Esophagus muscularis mucosa (tissue), 4 donors: Measurements from ENCODE around the gene CAV3. TPM values are rescaled to one million over a fixed set of nuclear protein-coding genes. Genes with fewer than 3 reads are reported as not detected.

Experiments
- DNase-seq: peaks from one replicate; pipeline ENCODE4 v3.0.0-alpha.2; 2017; ENCODE audit errors: extremely low spot score
- H3K27ac ChIP-seq, 4 donors: fragments of 200-600 bp; sonication (generic); replicated peaks in 1 of 4; 1 replicate in 3 of 4; 2 replicates in 1 of 4; pipeline ENCODE4 v1.5.1; 2016 to 2019; ENCODE audit warnings: mild to moderate bottlenecking in 1 of 4
- H3K27me3 ChIP-seq, 4 donors: fragments of 200-600 bp; sonication (generic); one replicate each; pipeline versions ENCODE4 v1.5.1 to v1.6.0; 2016 to 2019
- H3K36me3 ChIP-seq, 4 donors: fragments of 200-600 bp; sonication (generic); one replicate each; pipeline ENCODE4 v1.5.1; 2016 to 2019
- H3K4me1 ChIP-seq, 4 donors: fragments of 200-600 bp; sonication (generic); one replicate each; pipeline ENCODE4 v1.5.1; 2016 to 2019
- H3K4me3 ChIP-seq, 4 donors: fragments of 200-600 bp; sonication (generic); 1 replicate in 2 of 4; 2 replicates in 2 of 4; pipeline ENCODE4 v1.5.1; 2016 to 2019; ENCODE audit warnings: mild to moderate bottlenecking in 4 of 4, moderate library complexity in 1 of 4
- H3K9me3 ChIP-seq, 4 donors: fragments of 200-600 bp; sonication (generic); 1 replicate in 3 of 4; 2 replicates in 1 of 4; pipeline ENCODE4 v1.5.1; 2016 to 2019
- CTCF ChIP-seq, 3 experiments: fragments of 200-600 bp in 2 of 3; fragments of 450-650 bp in 1 of 3; sonication (generic) in 2 of 3; IDR thresholded peaks; one replicate each; pipeline ENCODE4 v1.5.1; 2017 to 2019; ENCODE audit warnings: antibody characterized with exemption in 3 of 3, mild to moderate bottlenecking in 2 of 3, moderate library complexity in 1 of 3
- EP300 ChIP-seq: sonication (generic); formaldehyde crosslinking; IDR thresholded peaks from one replicate; pipeline ENCODE4 v1.6.1; 2017; ENCODE audit warnings: antibody characterized with exemption
- POLR2A ChIP-seq: fragments of 450-650 bp; IDR thresholded peaks from one replicate; pipeline ENCODE4 v1.6.1; 2017; ENCODE audit warnings: antibody characterized with exemption, moderate library complexity, mild to moderate bottlenecking, low read depth
- POLR2AphosphoS5 ChIP-seq, 2 donors: sonication (generic); formaldehyde crosslinking; IDR thresholded peaks; one replicate each; pipeline ENCODE4 v1.6.1; 2017; ENCODE audit warnings: antibody characterized with exemption in 2 of 2
- WGBS: methylation state at CpG from one replicate; pipeline ENCODE4 v1.1.5; 2018; 5-methylcytosine and 5-hydroxymethylcytosine counted together
- intact Hi-C: fragments of 100-400 bp; cut with DNase I; formaldehyde crosslinking; loops from one replicate; pipeline ENCODE4 v1.15.1; 2023
- total RNA-seq, 4 donors: library from RNA; depleted of rRNA; stranded (reverse); fragments of >200 nt; gene quantifications; one replicate each; pipeline versions ENCODE4 v1.1.0 to v1.2.1, GENCODE V29; 2016

Gene CAV3
- total RNA-seq, 4 donors from 2014 or later: not detected

GRCh38 chr3:8780279-8780678 is 46.7 kb downstream of the CAV3 start:
- intact Hi-C loops: no loop called here
- Histone ChIP-seq H3K4me3 (no peak overlapping the region), H3K36me3 (no peaks in the 10 kb centered on the region), H3K4me1 (peaks cover 0 to 8% (median 3%) of the 10 kb centered on the region in 4 donors), H3K27me3 (peaks cover 0 to 15% (median 0%) of the 10 kb centered on the region in 4 donors), H3K9me3 (no peaks in the 10 kb centered on the region), H3K27ac (no peak overlapping the region)
- DNase-seq: no peak
- no peak for TF ChIP-seq CTCF (IDR thresholded peaks at IDR 0.05)
- TF ChIP-seq POLR2A: no peak
- TF ChIP-seq EP300: no peak
- TF ChIP-seq POLR2AphosphoS5 (IDR thresholded peaks at IDR 0.05): no peak

GRCh38 chr3:8784676-8785435 is 51.3 kb downstream of the CAV3 start:
- intact Hi-C loops: no loop called here
- Histone ChIP-seq H3K4me3 (no peak overlapping the region), H3K27ac (peak overlapping the region in 1 of 4 donors; percentile 11), H3K4me1 (peaks cover 0 to 8% (median 3%) of the 10 kb centered on the region in 4 donors), H3K36me3 (no peaks in the 10 kb centered on the region), H3K9me3 (peaks cover 0 to 11% (median 5%) of the 10 kb centered on the region in 4 donors), H3K27me3 (no peaks in the 10 kb centered on the region)
- WGBS: 83% methylated on average over 3 of the region's 3 CpGs
- no peak for DNase-seq
- TF ChIP-seq CTCF (IDR thresholded peaks at IDR 0.05): no peak
- no peak for TF ChIP-seq POLR2AphosphoS5 (IDR thresholded peaks at IDR 0.05)
- no peak for TF ChIP-seq POLR2A
- TF ChIP-seq EP300: no peak

GRCh38 chr3:8790529-8790928 is 56.9 kb downstream of the CAV3 start:
- H3K4me3 ChIP-seq: no peak overlapping the region
- TF ChIP-seq POLR2A (no peak), EP300 (no peak)
- no peak overlapping the region for H3K27ac ChIP-seq
- no peak for DNase-seq
- H3K9me3 ChIP-seq: peaks cover 0 to 11% (median 5%) of the 10 kb centered on the region in 4 donors
- no peaks in the 10 kb centered on the region for H3K27me3 ChIP-seq
- WGBS: 84% methylated on average over 2 of the region's 2 CpGs
- intact Hi-C loops: no loop called here
- no peaks in the 10 kb centered on the region for H3K36me3 ChIP-seq
- no peaks in the 10 kb centered on the region for H3K4me1 ChIP-seq

- Histone ChIP-seq H3K27ac (no peak overlapping the region), H3K4me1 (no peaks in the 10 kb centered on the region), H3K4me3 (no peak overlapping the region), H3K27me3 (no peaks in the 10 kb centered on the region), H3K9me3 (peaks cover 0 to 11% (median 5%) of the 10 kb centered on the region in 4 donors), H3K36me3 (no peaks in the 10 kb centered on the region)
- TF ChIP-seq CTCF (IDR thresholded peaks at IDR 0.05) (no peak), EP300 (no peak), POLR2A (no peak), POLR2AphosphoS5 (IDR thresholded peaks at IDR 0.05) (no peak)
- 98% methylated on average over 5 of the region's 7 CpGs for WGBS
- no peak for DNase-seq
- intact Hi-C loops: no loop called here
Observed at GRCh38 chr3:8793242-8793641, 59.6 kb downstream of the CAV3 start.

GRCh38 chr3:8794247-8794646 is 60.6 kb downstream of the CAV3 start:
- intact Hi-C loops: no loop called here
- Histone ChIP-seq H3K4me1 (no peaks in the 10 kb centered on the region), H3K4me3 (no peak overlapping the region), H3K9me3 (peaks cover 0 to 3% (median 1%) of the 10 kb centered on the region in 4 donors), H3K36me3 (no peaks in the 10 kb centered on the region), H3K27ac (no peak overlapping the region), H3K27me3 (no peaks in the 10 kb centered on the region)
- no peak for DNase-seq
- no peak for TF ChIP-seq POLR2A
- no peak for TF ChIP-seq CTCF (IDR thresholded peaks at IDR 0.05)
- TF ChIP-seq POLR2AphosphoS5 (IDR thresholded peaks at IDR 0.05): no peak
- TF ChIP-seq EP300: no peak
- WGBS: 96% methylated on average over 3 of the region's 3 CpGs

Other genes with a start within 250 kb of the CAV3 start
- gene LMCD1, start 232.0 kb upstream of the CAV3 start, total RNA-seq: 100 to 1,000 TPM in 2 of 4 donors, 10 to 100 TPM in 2; 43.2 to 576 (median 131) TPM
- 1 to 10 TPM in 1 of 4 donors, under 1 TPM in 2, not detected in 1; 0.32 to 5.1 (median 0.66) TPM for gene SSUH2, start 89.0 kb upstream of the CAV3 start, total RNA-seq
- gene OXTR, start 35.8 kb downstream of the CAV3 start, total RNA-seq: 1 to 10 TPM in 2 of 4 donors, under 1 TPM in 2; 0.42 to 3.6 (median 1.6) TPM
- gene RAD18, start 229.7 kb downstream of the CAV3 start, total RNA-seq: 1 to 10 TPM; 3.4 to 6.6 (median 5.2) TPM